ENCODE results near the gene BCL3. TPM values are rescaled to one million over a fixed set of nuclear protein-coding genes. Genes with fewer than 3 reads are reported as not detected.
"Not testable (repeated sequence)": the region's sequence is repeated elsewhere in the genome, so short reads cannot be mapped to it uniquely, and the experiment has no call there.

Gene BCL3
- total RNA-seq, 6 experiments from 2014 or later: 24.1 to 95.6 (median 31.3) TPM

DNA sequence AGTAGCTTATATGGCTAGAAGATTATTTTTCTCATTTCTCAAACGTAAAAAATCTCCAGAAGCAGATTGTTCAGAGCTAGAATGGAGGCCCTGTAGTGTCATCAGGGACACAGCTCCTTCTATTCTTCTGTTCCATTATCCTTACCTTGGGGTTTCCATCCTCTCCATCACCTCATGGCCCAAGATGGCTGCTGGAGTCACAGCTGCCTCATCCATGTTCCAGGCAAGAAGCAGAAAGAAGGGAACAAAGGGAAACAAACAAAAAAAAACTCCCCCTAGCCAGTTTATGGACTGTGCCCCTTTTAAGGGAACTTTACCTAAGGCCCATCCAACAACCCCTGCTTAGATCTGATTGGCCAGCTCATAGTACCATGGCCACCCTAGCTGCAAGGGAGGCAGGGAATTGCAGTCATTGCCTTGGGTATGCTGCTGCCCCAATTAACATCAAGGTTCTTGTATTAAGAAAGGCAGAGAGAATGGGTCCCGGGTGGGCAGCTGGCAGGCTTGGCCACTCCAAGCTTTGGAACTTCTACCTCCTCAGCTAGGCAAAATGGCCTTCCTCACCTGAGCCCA, 33.8 kb upstream of the BCL3 start:
- 0% methylated on average over 1 of the region's 2 CpGs for WGBS (ENCODE audit: insufficient coverage, low coverage, low lambda C conversion rate, missing lambda C conversion rate)
- Histone ChIP-seq H3K4me3 (no peak overlapping the region), H3K36me3 (peaks cover 0 to 15% (median 0%) of the 10 kb centered on the region in 4 donors), H3K9me3 (no peaks in the 10 kb centered on the region), H3K27ac (no peak overlapping the region), H3K4me1 (peaks cover 0 to 21% (median 7%) of the 10 kb centered on the region in 4 donors), H3K27me3 (no peaks in the 10 kb centered on the region)
- no peak for DNase-seq
- ATAC-seq: no peak
- intact Hi-C loops (cut with DNase I): no loop called here
- TF ChIP-seq POLR2A (IDR thresholded peaks at IDR 0.05): no peak
- TF ChIP-seq, protein P1, sequence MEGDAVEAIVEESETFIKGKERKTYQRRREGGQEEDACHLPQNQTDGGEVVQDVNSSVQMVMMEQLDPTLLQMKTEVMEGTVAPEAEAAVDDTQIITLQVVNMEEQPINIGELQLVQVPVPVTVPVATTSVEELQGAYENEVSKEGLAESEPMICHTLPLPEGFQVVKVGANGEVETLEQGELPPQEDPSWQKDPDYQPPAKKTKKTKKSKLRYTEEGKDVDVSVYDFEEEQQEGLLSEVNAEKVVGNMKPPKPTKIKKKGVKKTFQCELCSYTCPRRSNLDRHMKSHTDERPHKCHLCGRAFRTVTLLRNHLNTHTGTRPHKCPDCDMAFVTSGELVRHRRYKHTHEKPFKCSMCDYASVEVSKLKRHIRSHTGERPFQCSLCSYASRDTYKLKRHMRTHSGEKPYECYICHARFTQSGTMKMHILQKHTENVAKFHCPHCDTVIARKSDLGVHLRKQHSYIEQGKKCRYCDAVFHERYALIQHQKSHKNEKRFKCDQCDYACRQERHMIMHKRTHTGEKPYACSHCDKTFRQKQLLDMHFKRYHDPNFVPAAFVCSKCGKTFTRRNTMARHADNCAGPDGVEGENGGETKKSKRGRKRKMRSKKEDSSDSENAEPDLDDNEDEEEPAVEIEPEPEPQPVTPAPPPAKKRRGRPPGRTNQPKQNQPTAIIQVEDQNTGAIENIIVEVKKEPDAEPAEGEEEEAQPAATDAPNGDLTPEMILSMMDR (IDR thresholded peaks at IDR 0.05): no peak

DNA sequence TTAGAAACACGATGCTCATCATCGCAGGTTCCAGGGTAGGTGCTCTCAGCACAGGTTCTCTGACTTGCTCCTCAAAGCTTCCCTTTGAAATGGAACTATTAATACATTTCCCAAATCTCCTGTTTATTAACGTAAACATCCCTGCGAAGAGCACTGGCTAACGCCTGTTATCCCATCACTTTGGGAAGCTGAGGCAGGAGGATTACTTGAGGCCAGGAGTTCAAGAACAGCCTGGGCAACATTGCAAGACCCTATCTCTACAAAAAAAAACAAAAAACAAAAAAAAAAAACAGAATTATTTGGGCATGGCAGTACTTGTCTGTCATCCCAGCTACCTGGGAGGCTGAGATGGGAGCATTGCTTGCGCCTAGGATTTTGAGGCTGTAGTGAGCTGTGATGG, 30.9 kb upstream of the BCL3 start:
- intact Hi-C loops (cut with DNase I): no loop called here
- no peak for TF ChIP-seq POLR2A (IDR thresholded peaks at IDR 0.05)
- TF ChIP-seq, protein P1 (IDR thresholded peaks at IDR 0.05): no peak
- Histone ChIP-seq H3K36me3 (peaks cover 0 to 15% (median 0%) of the 10 kb centered on the region in 4 donors), H3K27me3 (no peaks in the 10 kb centered on the region), H3K4me1 (peaks cover 0 to 31% (median 18%) of the 10 kb centered on the region in 4 donors), H3K4me3 (no peak overlapping the region), H3K9me3 (no peaks in the 10 kb centered on the region), H3K27ac (no peak overlapping the region)
- 93% methylated on average over 6 of the region's 6 CpGs for WGBS (ENCODE audit: insufficient coverage, low coverage, low lambda C conversion rate, missing lambda C conversion rate)
- no peak for DNase-seq
- no peak for ATAC-seq

DNA sequence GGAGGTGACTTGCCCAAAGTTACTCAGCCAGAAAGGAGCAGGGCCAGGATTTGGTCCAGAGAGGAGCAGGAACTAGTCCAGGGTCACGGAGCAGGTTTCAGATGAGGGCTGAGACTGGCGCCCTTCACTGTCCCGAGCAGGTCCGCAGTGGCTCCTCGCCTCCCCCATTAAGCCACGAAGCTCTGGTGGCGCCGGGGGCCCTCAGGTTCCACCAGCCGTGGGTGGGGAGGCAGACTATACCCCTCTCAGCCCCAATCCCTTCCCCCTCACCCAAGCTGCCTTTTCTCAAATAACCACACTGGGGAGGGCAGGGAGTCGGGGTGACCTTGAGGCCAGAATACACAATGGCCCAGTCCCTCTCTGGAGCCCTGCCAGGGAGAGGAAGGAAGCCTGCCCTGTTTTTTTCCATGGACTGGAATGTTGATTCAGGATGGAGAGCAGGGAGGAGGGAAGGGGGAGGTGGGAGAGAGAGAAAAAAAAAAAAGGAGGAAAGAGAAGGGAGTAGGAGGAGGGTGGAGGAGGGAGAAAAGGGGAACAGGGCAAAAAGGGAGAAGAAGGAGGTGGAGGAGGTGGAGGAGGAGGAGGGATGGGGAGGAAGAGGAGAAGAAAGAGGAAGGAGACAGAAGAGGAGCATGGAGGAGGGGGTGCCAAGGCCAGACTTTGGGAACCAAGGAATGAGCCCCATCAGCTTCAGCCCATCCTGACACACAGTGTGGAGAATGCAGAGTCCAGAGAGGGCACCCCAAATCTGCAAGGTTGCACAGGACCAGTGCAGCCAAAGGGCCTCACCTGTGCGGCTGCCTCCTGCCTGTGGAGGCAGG, 29.9 kb upstream of the BCL3 start:
- intact Hi-C loops (cut with DNase I): no loop called here
- peak; percentile 79 to 85 (median 84) for ATAC-seq
- peak; percentile 84 to 88 (median 86) for DNase-seq
- H3K27me3 ChIP-seq: no peaks in the 10 kb centered on the region
- no peaks in the 10 kb centered on the region for H3K9me3 ChIP-seq
- 3% methylated on average over 6 of the region's 11 CpGs for WGBS (ENCODE audit: insufficient coverage, low coverage, low lambda C conversion rate, missing lambda C conversion rate)
- H3K27ac ChIP-seq: peak overlapping the region; percentile 70 to 84 (median 70)
- peak overlapping the region in 2 of 3 donors; percentile 35 to 51 for H3K4me3 ChIP-seq
- no peak for TF ChIP-seq POLR2A (IDR thresholded peaks at IDR 0.05)
- TF ChIP-seq, protein P1 (IDR thresholded peaks at IDR 0.05): no peak
- peaks cover 0 to 15% (median 0%) of the 10 kb centered on the region in 4 donors for H3K36me3 ChIP-seq
- H3K4me1 ChIP-seq: peaks cover 0 to 41% (median 21%) of the 10 kb centered on the region in 4 donors

DNA sequence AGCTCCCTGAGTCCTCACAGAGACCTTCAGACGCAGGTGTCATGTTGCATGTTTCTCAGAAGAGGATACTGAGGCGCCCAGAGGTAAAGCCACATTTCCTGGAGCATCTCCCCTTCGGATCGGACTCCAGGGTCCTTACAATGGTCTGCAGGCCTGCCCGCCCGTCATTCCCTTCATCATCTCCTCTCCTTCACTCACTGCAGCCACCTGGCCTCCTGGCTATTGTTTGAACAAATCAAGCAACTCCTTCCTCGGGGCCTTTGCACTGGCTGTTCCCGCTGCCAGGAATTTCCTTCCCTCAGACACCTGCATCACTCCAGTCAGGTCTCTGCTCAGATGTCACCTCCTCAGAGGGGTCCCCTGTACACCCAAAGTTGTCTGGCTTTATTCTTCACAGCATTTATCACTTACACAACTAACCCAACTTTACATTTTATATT, 29.2 kb upstream of the BCL3 start:
- DNase-seq: no peak
- Histone ChIP-seq H3K36me3 (peaks cover 0 to 15% (median 0%) of the 10 kb centered on the region in 4 donors), H3K9me3 (no peaks in the 10 kb centered on the region), H3K27ac (peak overlapping the region in 2 of 3 donors; percentile 47 to 70), H3K4me3 (no peak overlapping the region), H3K27me3 (no peaks in the 10 kb centered on the region), H3K4me1 (peaks cover 0 to 46% (median 21%) of the 10 kb centered on the region in 4 donors)
- ATAC-seq: no peak
- intact Hi-C loops (cut with DNase I): no loop called here
- whole genome bisulfite sequencing (ENCODE audit: insufficient coverage, low coverage, low lambda C conversion rate, missing lambda C conversion rate): 29% methylated on average over 2 of the region's 8 CpGs
- TF ChIP-seq, protein P1 (IDR thresholded peaks at IDR 0.05): no peak
- no peak for TF ChIP-seq POLR2A (IDR thresholded peaks at IDR 0.05)

DNA sequence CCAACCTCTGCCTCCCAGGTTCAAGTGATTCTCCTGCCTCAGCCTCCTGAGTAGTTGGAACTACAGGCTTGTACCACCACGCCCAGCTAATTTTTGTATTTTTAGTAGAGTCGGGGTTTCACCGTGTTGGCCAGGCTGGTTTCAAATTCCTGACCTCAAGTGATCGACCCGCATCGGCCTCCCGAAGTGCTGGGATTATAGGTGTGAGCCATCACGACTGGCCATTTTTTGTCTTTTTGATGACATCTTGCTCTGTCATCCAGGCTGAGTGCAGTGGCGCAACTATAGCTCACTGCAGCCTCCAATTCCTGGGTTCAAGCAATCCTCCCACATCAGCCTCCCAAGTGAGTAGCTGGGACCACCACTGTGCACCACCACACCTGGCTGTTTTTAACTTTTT, 28.1 kb upstream of the BCL3 start:
- 96% methylated on average over 4 of the region's 9 CpGs for WGBS (ENCODE audit: insufficient coverage, low coverage, low lambda C conversion rate, missing lambda C conversion rate)
- intact Hi-C loops (cut with DNase I): loop anchor here in 1 of 2 donors (5.0 kb wide), 1 partner anchor 52 kb away; no protein-coding TSS in a partner anchor

More for the DNA sequence above, 28.1 kb upstream of the BCL3 start:
- not testable (repeated sequence) for DNase-seq, H3K9me3 ChIP-seq, H3K4me3 ChIP-seq, ATAC-seq, H3K36me3 ChIP-seq, H3K27ac ChIP-seq, H3K27me3 ChIP-seq
- peaks cover 0 to 55% (median 21%) of the 10 kb centered on the region in 4 donors for H3K4me1 ChIP-seq
